K562 (cell line): ENCODE measurements around the gene PTAR1. TPM values are rescaled to one million over a fixed set of nuclear protein-coding genes. Genes with fewer than 3 reads are reported as not detected.

ENCODE experiments used
- CSDE1 ChIP-seq, 2 experiments: fragments of 450-650 bp; IDR thresholded peaks; 2 replicates each; pipeline ENCODE4 v1.6.1; 2016; ENCODE audit warnings: mild to moderate bottlenecking in 1 of 2
- CXXC5 ChIP-seq: fragments of 250-450 bp; sonication (Bioruptor Pico); IDR thresholded peaks from 2 replicates; pipeline ENCODE4 v1.8.0; 2022; ENCODE audit warnings: inconsistent platforms, mild to moderate bottlenecking, moderate library complexity
- DIDO1 ChIP-seq: fragments of 450-650 bp; IDR thresholded peaks from 2 replicates; pipeline ENCODE4 v1.6.1; 2016; ENCODE audit warnings: low read depth, missing biosample characterization, missing genetic modification characterization
- EHMT2 ChIP-seq: fragments of 450-650 bp; IDR thresholded peaks from 2 replicates; pipeline ENCODE4 v1.6.1; 2018; ENCODE audit warnings: antibody characterized with exemption
- ELF4 ChIP-seq: fragments of 450-650 bp; formaldehyde crosslinking; IDR thresholded peaks from 2 replicates; pipeline ENCODE4 v1.4.0; 2022; ENCODE audit warnings: missing genetic modification characterization
- FOXP1 ChIP-seq: sonication (generic); formaldehyde crosslinking; IDR thresholded peaks from 2 replicates; pipeline ENCODE4 v1.8.0; 2022; ENCODE audit warnings: mild to moderate bottlenecking, missing genetic modification reagents
- HCFC1 ChIP-seq: IDR thresholded peaks from 2 replicates; pipeline ENCODE4 v1.6.1; 2012; ENCODE audit warnings: low read depth, low read length, improper control_type of control experiment
- HNRNPUL1 ChIP-seq: fragments of 200-400 bp; formaldehyde crosslinking; IDR thresholded peaks from 2 replicates; pipeline ENCODE4 v1.6.1; 2017; ENCODE audit warnings: low read length
- MBD2 ChIP-seq: sonication (generic); IDR thresholded peaks from 2 replicates; pipeline ENCODE4 v1.6.1; 2016; ENCODE audit warnings: low read depth, borderline replicate concordance
- NBN ChIP-seq: fragments of 450-650 bp; IDR thresholded peaks from 2 replicates; pipeline ENCODE4 v1.6.1; 2016; ENCODE audit warnings: low read depth, mild to moderate bottlenecking
- NELFE ChIP-seq: IDR thresholded peaks from 2 replicates; pipeline ENCODE4 v1.6.1; 2011; ENCODE audit warnings: mild to moderate bottlenecking; ENCODE audit not compliant: insufficient read depth, insufficient read length
- NFYB ChIP-seq: IDR thresholded peaks from 2 replicates; pipeline ENCODE4 v1.6.1; 2011; ENCODE audit warnings: mild to moderate bottlenecking, moderate library complexity; ENCODE audit not compliant: insufficient read length; ENCODE audit errors: extremely low read depth
- POLR2B ChIP-seq: fragments of 450-650 bp; IDR thresholded peaks from 2 replicates; pipeline ENCODE4 v1.6.1; 2018; ENCODE audit warnings: low read depth; ENCODE audit not compliant: partially characterized antibody
- RBM34 ChIP-seq: fragments of 200-400 bp; formaldehyde crosslinking; IDR thresholded peaks from 2 replicates; pipeline ENCODE4 v1.6.1; 2018; ENCODE audit warnings: low read length, borderline replicate concordance; ENCODE audit not compliant: insufficient read depth
- RCOR1 ChIP-seq, 2 experiments: IDR thresholded peaks; 2 replicates each; pipeline ENCODE4 v1.6.1; 2012; ENCODE audit warnings: low read depth in 2 of 2, low read length in 2 of 2, borderline replicate concordance in 1 of 2, improper control_type of control experiment in 1 of 2
- SP1 ChIP-seq: sonication (generic); formaldehyde crosslinking; IDR thresholded peaks from 2 replicates; pipeline ENCODE4 v1.8.1; 2022; ENCODE audit warnings: mild to moderate bottlenecking, missing genetic modification reagents
- SREBF2 ChIP-seq: sonication (generic); formaldehyde crosslinking; IDR thresholded peaks from 2 replicates; pipeline ENCODE4 v1.4.0; 2020; ENCODE audit warnings: mild to moderate bottlenecking, missing genetic modification reagents
- SRSF7 ChIP-seq: fragments of 200-400 bp; formaldehyde crosslinking; optimal IDR thresholded peaks from 2 replicates; pipeline ENCODE3; 2017; ENCODE audit warnings: mild to moderate bottlenecking, low read depth, low read length
- TCF3 ChIP-seq: sonication (generic); formaldehyde crosslinking; IDR thresholded peaks from 2 replicates; pipeline ENCODE4 v1.4.0; 2020; ENCODE audit warnings: mild to moderate bottlenecking, missing genetic modification reagents
- ZKSCAN1 ChIP-seq: fragments of 150-350 bp; IDR thresholded peaks from 2 replicates; pipeline ENCODE4 v1.6.1; 2016; ENCODE audit warnings: low read depth, low read length
- ZKSCAN3 ChIP-seq: fragments of 250-450 bp; sonication (Bioruptor Pico); IDR thresholded peaks from 2 replicates; pipeline ENCODE4 v1.4.0; 2020
- ZNF263 ChIP-seq: sonication (generic); formaldehyde crosslinking; IDR thresholded peaks from 2 replicates; pipeline ENCODE4 v1.8.0; 2022; ENCODE audit warnings: mild to moderate bottlenecking, missing genetic modification reagents, borderline replicate concordance
- polyA plus RNA-seq, 8 experiments: library from polyadenylated mRNA; depleted of rRNA in 4 of 8; stranded (reverse) in 5 of 8; unstranded in 3 of 8; fragments of >200 nt; fragmentation: Nextera tagmentation in 2 of 8; fragmentation: Illumina TruSeq in 1 of 8; extraction: Ambion mirVana in 2 of 8; extraction: Trizol in 1 of 8; gene quantifications; 2 replicates each; pipeline versions ENCODE4 v1.2.1 to v1.2.3, GENCODE V29; 2011 to 2014; ENCODE audit warnings: inconsistent platforms in 1 of 8, missing spikeins in 1 of 8
- total RNA-seq, 7 experiments: library from RNA; depleted of rRNA in 6 of 7; stranded (reverse); fragments of >200 nt in 6 of 7; fragmentation: Illumina TruSeq in 2 of 7; extraction: Trizol in 2 of 7; gene quantifications; 2 replicates each; pipeline versions ENCODE4 v1.2.1 to v1.2.3, GENCODE V29; 2011 to 2021; ENCODE audit warnings: low replicate concordance in 1 of 7
- TF ChIP-seq, protein P1 (sequence below): fragments of 450-650 bp; IDR thresholded peaks from 2 replicates; pipeline ENCODE4 v1.6.1; 2016; ENCODE audit warnings: antibody characterized with exemption
- TF ChIP-seq, protein P2 (sequence below): fragments of 250-450 bp; sonication (Bioruptor Pico); IDR thresholded peaks from 2 replicates; pipeline ENCODE4 v1.5.0; 2021; ENCODE audit warnings: mild to moderate bottlenecking, borderline replicate concordance
- TF ChIP-seq, protein P3 (sequence below): fragments of 250-450 bp; sonication (Bioruptor Pico); IDR thresholded peaks from 2 replicates; pipeline ENCODE4 v1.8.0; 2022; ENCODE audit warnings: moderate library complexity, mild to moderate bottlenecking, inconsistent platforms

Gene PTAR1
- total and polyA plus RNA-seq, 9 of the 15 experiments (the other 6 are each of a cell fraction or from before 2014, with no cell fraction given): 10.1 to 48.0 (median 28.0) TPM

DNA sequence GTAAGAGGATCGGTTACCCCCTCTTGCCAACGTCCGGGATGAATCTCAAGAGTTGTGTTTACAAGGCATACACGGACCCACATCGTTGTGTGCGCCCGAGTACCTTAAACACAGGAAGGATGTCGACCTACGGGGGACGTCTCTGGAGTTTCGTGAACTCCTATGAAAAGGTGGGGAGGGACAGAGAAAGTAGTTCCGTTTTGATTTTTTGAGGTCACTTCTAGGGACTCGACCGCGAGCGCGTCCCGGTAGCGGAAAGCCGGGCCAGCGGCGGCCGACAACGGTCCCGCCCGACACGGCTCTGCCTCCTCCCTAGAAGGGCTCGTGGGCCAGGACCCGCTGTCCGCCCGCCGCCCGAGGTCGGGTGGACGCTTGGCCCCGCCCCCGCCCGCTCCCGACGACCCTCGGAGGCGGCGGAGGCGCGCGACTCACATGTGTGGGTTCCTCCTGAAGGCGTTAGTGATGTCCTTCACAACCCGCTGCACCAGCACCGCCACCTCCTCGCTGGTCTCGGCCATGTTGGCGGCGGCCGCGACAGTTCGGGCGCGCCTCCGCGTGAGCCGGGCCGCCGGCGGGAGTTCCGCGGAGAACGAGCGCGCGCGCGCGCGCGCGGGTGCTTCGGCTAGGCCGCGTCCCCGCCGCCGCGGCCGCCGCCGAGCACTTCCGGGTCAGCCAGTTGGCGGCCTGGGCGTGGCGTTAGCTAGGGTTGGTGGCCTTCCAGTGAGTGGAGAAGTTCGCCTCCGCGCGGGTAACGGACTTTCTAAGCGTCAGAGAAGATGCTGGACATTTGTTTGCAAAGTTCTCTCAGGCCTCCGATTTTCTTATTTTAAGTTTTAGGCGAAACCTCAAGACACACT is at the start of gene PTAR1 (continued):
- no peak for TF ChIP-seq SP1 (CRISPR knock-in tag)
- TF ChIP-seq ZNF263: no peak
- TF ChIP-seq FOXP1 (CRISPR knock-in tag): no peak
- TF ChIP-seq POLR2B: peak; percentile 73
- TF ChIP-seq DIDO1 (tag): no peak
- TF ChIP-seq RBM34: no peak
- TF ChIP-seq, protein P1, sequence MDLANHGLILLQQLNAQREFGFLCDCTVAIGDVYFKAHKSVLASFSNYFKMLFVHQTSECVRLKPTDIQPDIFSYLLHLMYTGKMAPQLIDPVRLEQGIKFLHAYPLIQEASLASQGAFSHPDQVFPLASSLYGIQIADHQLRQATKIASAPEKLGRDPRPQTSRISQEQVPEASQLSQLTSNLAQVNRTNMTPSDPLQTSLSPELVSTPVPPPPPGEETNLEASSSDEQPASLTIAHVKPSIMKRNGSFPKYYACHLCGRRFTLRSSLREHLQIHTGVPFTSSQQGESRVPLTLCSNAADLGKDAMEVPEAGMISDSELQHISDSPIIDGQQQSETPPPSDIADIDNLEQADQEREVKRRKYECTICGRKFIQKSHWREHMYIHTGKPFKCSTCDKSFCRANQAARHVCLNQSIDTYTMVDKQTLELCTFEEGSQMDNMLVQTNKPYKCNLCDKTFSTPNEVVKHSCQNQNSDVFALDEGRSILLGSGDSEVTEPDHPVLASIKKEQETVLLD: no peak
- no peak for TF ChIP-seq TCF3 (CRISPR knock-in tag)
- TF ChIP-seq NBN: no peak
- TF ChIP-seq CSDE1 (IDR thresholded peaks at IDR 0.05): no peak
- no peak for TF ChIP-seq SRSF7
- no peak for TF ChIP-seq NELFE
- TF ChIP-seq ZKSCAN1: no peak
- TF ChIP-seq HNRNPUL1: no peak
- TF ChIP-seq RCOR1 (IDR thresholded peaks at IDR 0.05; ENCODE audit: borderline replicate concordance in 1 of 2, low read depth in 2 of 2, low read length in 2 of 2): no peak
- TF ChIP-seq, protein P2, sequence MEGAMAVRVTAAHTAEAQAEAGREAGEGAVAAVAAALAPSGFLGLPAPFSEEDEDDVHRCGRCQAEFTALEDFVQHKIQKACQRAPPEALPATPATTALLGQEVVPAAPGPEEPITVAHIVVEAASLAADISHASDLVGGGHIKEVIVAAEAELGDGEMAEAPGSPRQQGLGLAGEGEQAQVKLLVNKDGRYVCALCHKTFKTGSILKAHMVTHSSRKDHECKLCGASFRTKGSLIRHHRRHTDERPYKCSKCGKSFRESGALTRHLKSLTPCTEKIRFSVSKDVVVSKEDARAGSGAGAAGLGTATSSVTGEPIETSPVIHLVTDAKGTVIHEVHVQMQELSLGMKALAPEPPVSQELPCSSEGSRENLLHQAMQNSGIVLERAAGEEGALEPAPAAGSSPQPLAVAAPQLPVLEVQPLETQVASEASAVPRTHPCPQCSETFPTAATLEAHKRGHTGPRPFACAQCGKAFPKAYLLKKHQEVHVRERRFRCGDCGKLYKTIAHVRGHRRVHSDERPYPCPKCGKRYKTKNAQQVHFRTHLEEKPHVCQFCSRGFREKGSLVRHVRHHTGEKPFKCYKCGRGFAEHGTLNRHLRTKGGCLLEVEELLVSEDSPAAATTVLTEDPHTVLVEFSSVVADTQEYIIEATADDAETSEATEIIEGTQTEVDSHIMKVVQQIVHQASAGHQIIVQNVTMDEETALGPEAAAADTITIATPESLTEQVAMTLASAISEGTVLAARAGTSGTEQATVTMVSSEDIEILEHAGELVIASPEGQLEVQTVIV (CRISPR knock-in tag): no peak
- no peak for TF ChIP-seq EHMT2
- TF ChIP-seq NFYB: no peak
- TF ChIP-seq MBD2: no peak
- TF ChIP-seq HCFC1: peak; percentile 39; the same call in 1 of the 2 replicates
- TF ChIP-seq, protein P3, sequence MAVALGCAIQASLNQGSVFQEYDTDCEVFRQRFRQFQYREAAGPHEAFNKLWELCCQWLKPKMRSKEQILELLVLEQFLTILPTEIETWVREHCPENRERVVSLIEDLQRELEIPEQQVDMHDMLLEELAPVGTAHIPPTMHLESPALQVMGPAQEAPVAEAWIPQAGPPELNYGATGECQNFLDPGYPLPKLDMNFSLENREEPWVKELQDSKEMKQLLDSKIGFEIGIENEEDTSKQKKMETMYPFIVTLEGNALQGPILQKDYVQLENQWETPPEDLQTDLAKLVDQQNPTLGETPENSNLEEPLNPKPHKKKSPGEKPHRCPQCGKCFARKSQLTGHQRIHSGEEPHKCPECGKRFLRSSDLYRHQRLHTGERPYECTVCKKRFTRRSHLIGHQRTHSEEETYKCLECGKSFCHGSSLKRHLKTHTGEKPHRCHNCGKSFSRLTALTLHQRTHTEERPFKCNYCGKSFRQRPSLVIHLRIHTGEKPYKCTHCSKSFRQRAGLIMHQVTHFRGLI (CRISPR knock-in tag): no peak
- peak; percentile 77 for TF ChIP-seq CXXC5 (CRISPR knock-in tag)
- no peak for TF ChIP-seq SREBF2
- no peak for TF ChIP-seq ELF4 (CRISPR knock-in tag)
- no peak for TF ChIP-seq ZKSCAN3 (CRISPR knock-in tag)
